NT2/D1 (cell line): ENCODE results near the gene GJC2.

ENCODE experiments used
- SUZ12 ChIP-seq: IDR thresholded peaks from 2 replicates; pipeline ENCODE4 v1.6.1; 2011; ENCODE audit not compliant: insufficient read length, insufficient read depth; ENCODE audit errors: extremely low read depth
- YY1 ChIP-seq: IDR thresholded peaks from 2 replicates; pipeline ENCODE4 v1.6.1; 2011; ENCODE audit not compliant: insufficient read length, insufficient read depth
- ZNF274 ChIP-seq: IDR thresholded peaks from 2 replicates; pipeline ENCODE4 v1.6.1; 2011; ENCODE audit warnings: mild to moderate bottlenecking, low read depth, low read length

GRCh38 chr1:228125185-228125584 lies 24.5 kb upstream of the GJC2 start:
- TF ChIP-seq YY1 (no peak), SUZ12 (no peak), ZNF274 (no peak)
